ENCODE results near the gene IRS2. TPM values are rescaled to one million over a fixed set of nuclear protein-coding genes. Genes with fewer than 3 reads are reported as not detected.

The IRS2 gene
- polyA plus RNA-seq, 6 donors from 2014 or later, result 1.5 to 6.8 (median 4.0) TPM

GRCh38 chr13:109782066-109782822, 4.1 kb downstream of the IRS2 start:
- no peak for ATAC-seq (ENCODE audit: low read depth in 2 of 2)
- Mint-ChIP-seq H3K27ac (peak overlapping the region in 2 of 6 donors; percentile 41 to 84), H3K27me3 (no peaks in the 10 kb centered on the region), H3K4me3 (no peak overlapping the region), H3K36me3 (no peaks in the 10 kb centered on the region), H3K9me3 (no peaks in the 10 kb centered on the region), H3K4me1 (peaks cover 34 to 40% (median 39%) of the 10 kb centered on the region in 3 donors)
- no peak for DNase-seq

- Mint-ChIP-seq H3K4me1 (peaks cover 36 to 48% (median 44%) of the 10 kb centered on the region in 3 donors), H3K9me3 (no peaks in the 10 kb centered on the region), H3K27ac (peak overlapping the region in 3 of 6 donors; percentile 34 to 95 (median 72)), H3K4me3 (peak overlapping the region in 4 of 8 donors; percentile 11 to 76 (median 55)), H3K27me3 (no peaks in the 10 kb centered on the region), H3K36me3 (no peaks in the 10 kb centered on the region)
- no peak for ATAC-seq (ENCODE audit: low read depth in 2 of 2)
- DNase-seq, result no peak
Observed at GRCh38 chr13:109781384-109782065, 4.9 kb downstream of the IRS2 start.

GRCh38 chr13:109780845-109781383, 5.5 kb downstream of the IRS2 start:
- H3K27me3 Mint-ChIP-seq, result no peaks in the 10 kb centered on the region
- H3K9me3 Mint-ChIP-seq, result no peaks in the 10 kb centered on the region
- H3K36me3 Mint-ChIP-seq, result no peaks in the 10 kb centered on the region
- peak overlapping the region in 3 of 6 donors; percentile 27 to 82 (median 72) for H3K27ac Mint-ChIP-seq
- no peak for ATAC-seq (ENCODE audit: low read depth in 2 of 2)
- no peak for DNase-seq
- H3K4me1 Mint-ChIP-seq, result peaks cover 38 to 50% (median 46%) of the 10 kb centered on the region in 3 donors
- peak overlapping the region in 4 of 8 donors; percentile 11 to 58 (median 44) for H3K4me3 Mint-ChIP-seq

- Mint-ChIP-seq H3K9me3 (no peaks in the 10 kb centered on the region), H3K27ac (peak overlapping the region in 2 of 6 donors; percentile 29 to 53), H3K36me3 (no peaks in the 10 kb centered on the region), H3K4me1 (peaks cover 38 to 52% (median 46%) of the 10 kb centered on the region in 3 donors), H3K27me3 (no peaks in the 10 kb centered on the region), H3K4me3 (peak overlapping the region in 1 of 8 donors; percentile 52)
- ATAC-seq (ENCODE audit: low read depth in 2 of 2), result no peak
- no peak for DNase-seq
Observed at GRCh38 chr13:109779876-109780510, 6.4 kb downstream of the IRS2 start.

GRCh38 chr13:109779074-109779473, 7.3 kb downstream of the IRS2 start:
- Mint-ChIP-seq H3K27me3 (no peaks in the 10 kb centered on the region), H3K9me3 (no peaks in the 10 kb centered on the region), H3K4me3 (peak overlapping the region in 4 of 8 donors; percentile 4 to 74 (median 58)), H3K27ac (peak overlapping the region in 4 of 6 donors; percentile 19 to 67 (median 44)), H3K36me3 (no peaks in the 10 kb centered on the region), H3K4me1 (peaks cover 38 to 52% (median 46%) of the 10 kb centered on the region in 3 donors)
- peak; percentile 60 to 76 for ATAC-seq (ENCODE audit: low read depth in 2 of 2)
- DNase-seq, result no peak

DNA sequence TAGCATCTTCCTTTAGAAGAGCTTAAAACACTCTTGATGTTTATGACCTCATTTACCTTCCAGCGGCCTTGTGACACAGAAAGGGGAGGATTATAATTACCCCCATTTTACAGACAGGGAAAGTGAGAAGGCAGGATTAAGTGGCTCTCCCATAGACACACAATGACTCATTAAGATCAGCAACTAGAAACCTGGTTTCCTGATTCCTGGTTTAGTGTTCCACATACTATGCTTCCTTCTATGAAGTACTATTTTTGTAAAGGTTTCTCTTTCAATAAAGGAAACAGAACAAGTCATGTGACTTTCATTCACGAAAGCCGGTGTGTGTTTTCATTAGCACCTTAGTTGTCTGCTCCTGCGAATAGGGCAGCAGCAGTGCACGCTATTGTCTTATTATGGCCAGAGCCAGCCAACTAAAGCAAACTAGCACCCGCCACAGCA, 8.3 kb downstream of the IRS2 start:
- DNase-seq (no peak), ATAC-seq (ENCODE audit: low read depth in 2 of 2) (peak; percentile 13 to 32)
- Mint-ChIP-seq H3K9me3 (no peaks in the 10 kb centered on the region), H3K27me3 (no peaks in the 10 kb centered on the region), H3K36me3 (no peaks in the 10 kb centered on the region), H3K27ac (no peak overlapping the region), H3K4me1 (peaks cover 38 to 52% (median 46%) of the 10 kb centered on the region in 3 donors), H3K4me3 (peak overlapping the region in 3 of 8 donors; percentile 7 to 29 (median 9))

- H3K4me1 Mint-ChIP-seq, result peaks cover 35 to 51% (median 45%) of the 10 kb centered on the region in 3 donors
- no peak for ATAC-seq (ENCODE audit: low read depth in 2 of 2)
Observed at GRCh38 chr13:109776575-109776974, 9.8 kb downstream of the IRS2 start.

GRCh38 chr13:109773786-109774185, 12.6 kb downstream of the IRS2 start:
- H3K27ac Mint-ChIP-seq, result peak overlapping the region in 1 of 6 donors; percentile 72
- no peaks in the 10 kb centered on the region for H3K27me3 Mint-ChIP-seq
- H3K36me3 Mint-ChIP-seq, result no peaks in the 10 kb centered on the region
- H3K9me3 Mint-ChIP-seq, result no peaks in the 10 kb centered on the region
- peaks cover 28 to 42% (median 29%) of the 10 kb centered on the region in 3 donors for H3K4me1 Mint-ChIP-seq
- ATAC-seq (ENCODE audit: low read depth in 2 of 2) (no peak), DNase-seq (no peak)
- no peak overlapping the region for H3K4me3 Mint-ChIP-seq

More at GRCh38 chr13:109776575-109776974, 9.8 kb downstream of the IRS2 start:
- H3K36me3 Mint-ChIP-seq, result no peaks in the 10 kb centered on the region
- no peak for DNase-seq
- H3K27ac Mint-ChIP-seq, result no peak overlapping the region
- H3K27me3 Mint-ChIP-seq, result no peaks in the 10 kb centered on the region
- H3K9me3 Mint-ChIP-seq, result no peaks in the 10 kb centered on the region
- H3K4me3 Mint-ChIP-seq, result no peak overlapping the region

DNA sequence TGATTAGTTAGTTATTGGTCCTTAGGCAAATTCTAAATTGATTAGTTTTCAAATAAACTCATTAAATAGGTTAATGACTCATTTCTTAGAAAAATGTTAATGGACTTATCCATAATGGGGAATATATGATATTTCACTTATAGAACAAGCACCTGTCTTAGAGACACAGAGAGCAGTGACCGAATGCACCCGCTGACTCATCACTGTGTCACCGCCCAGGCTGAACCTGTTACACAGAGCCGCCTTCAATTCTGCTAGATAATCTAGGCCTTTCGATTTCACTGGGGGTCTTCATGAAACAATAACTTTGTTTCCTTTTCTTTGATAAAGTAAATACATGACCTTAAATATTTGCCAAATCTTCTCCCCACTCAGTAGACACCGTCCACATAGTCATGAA, 13.1 kb downstream of the IRS2 start:
- peaks cover 24 to 37% (median 25%) of the 10 kb centered on the region in 3 donors for H3K4me1 Mint-ChIP-seq
- no peak for DNase-seq

GRCh38 chr13:109771926-109772325, 14.5 kb downstream of the IRS2 start:
- DNase-seq (no peak), ATAC-seq (ENCODE audit: low read depth in 2 of 2) (no peak)
- Mint-ChIP-seq H3K27ac (no peak overlapping the region), H3K36me3 (no peaks in the 10 kb centered on the region), H3K9me3 (no peaks in the 10 kb centered on the region), H3K4me1 (peaks cover 17 to 27% (median 18%) of the 10 kb centered on the region in 3 donors), H3K27me3 (no peaks in the 10 kb centered on the region), H3K4me3 (no peak overlapping the region)

More for the DNA sequence above, 13.1 kb downstream of the IRS2 start:
- H3K36me3 Mint-ChIP-seq, result no peaks in the 10 kb centered on the region
- no peak overlapping the region for H3K27ac Mint-ChIP-seq
- H3K4me3 Mint-ChIP-seq, result no peak overlapping the region
- no peaks in the 10 kb centered on the region for H3K9me3 Mint-ChIP-seq
- ATAC-seq (ENCODE audit: low read depth in 2 of 2), result no peak
- H3K27me3 Mint-ChIP-seq, result no peaks in the 10 kb centered on the region

GRCh38 chr13:109770436-109770835, 15.9 kb downstream of the IRS2 start:
- peak overlapping the region in 1 of 8 donors; percentile 35 for H3K4me3 Mint-ChIP-seq
- H3K36me3 Mint-ChIP-seq, result no peaks in the 10 kb centered on the region
- H3K27me3 Mint-ChIP-seq, result no peaks in the 10 kb centered on the region
- no peak overlapping the region for H3K27ac Mint-ChIP-seq
- ATAC-seq (ENCODE audit: low read depth in 2 of 2) (no peak), DNase-seq (no peak)
- no peaks in the 10 kb centered on the region for H3K9me3 Mint-ChIP-seq
- peaks cover 17 to 19% (median 18%) of the 10 kb centered on the region in 3 donors for H3K4me1 Mint-ChIP-seq

GRCh38 chr13:109769921-109770320, 16.5 kb downstream of the IRS2 start:
- H3K9me3 Mint-ChIP-seq, result no peaks in the 10 kb centered on the region
- no peaks in the 10 kb centered on the region for H3K27me3 Mint-ChIP-seq
- no peak overlapping the region for H3K4me3 Mint-ChIP-seq
- ATAC-seq (ENCODE audit: low read depth in 2 of 2), result no peak
- no peak for DNase-seq
- H3K36me3 Mint-ChIP-seq, result no peaks in the 10 kb centered on the region
- peak overlapping the region in 2 of 6 donors; percentile 1 to 58 for H3K27ac Mint-ChIP-seq
- peaks cover 17 to 23% (median 19%) of the 10 kb centered on the region in 3 donors for H3K4me1 Mint-ChIP-seq

DNA sequence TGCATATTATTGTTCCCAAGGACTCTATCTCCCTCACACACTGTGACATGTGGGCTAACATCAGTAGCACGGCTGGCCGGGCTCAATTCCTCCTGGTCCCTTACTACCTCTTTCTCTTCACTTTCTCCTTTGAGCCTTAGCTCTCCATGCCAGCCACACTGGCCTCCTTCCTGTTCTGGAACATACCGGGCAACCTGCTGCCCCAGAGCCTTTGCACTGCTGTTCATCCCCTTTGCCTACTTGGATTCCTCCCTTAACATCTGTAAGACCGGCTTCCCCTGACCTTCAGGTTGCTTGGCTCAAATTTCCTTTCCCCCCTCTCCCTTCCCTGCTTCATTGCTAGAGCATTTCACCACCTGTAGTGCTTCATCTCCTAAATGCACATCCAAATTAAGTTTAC, 17.1 kb downstream of the IRS2 start:
- no peak for ATAC-seq (ENCODE audit: low read depth in 2 of 2)
- DNase-seq, result no peak
- Mint-ChIP-seq H3K27ac (peak overlapping the region in 2 of 6 donors; percentile 36 to 41), H3K27me3 (no peaks in the 10 kb centered on the region), H3K9me3 (no peaks in the 10 kb centered on the region), H3K36me3 (no peaks in the 10 kb centered on the region), H3K4me3 (no peak overlapping the region), H3K4me1 (peaks cover 17 to 27% (median 23%) of the 10 kb centered on the region in 3 donors)
